Measurements from ENCODE around the gene C10orf67.
"Not testable (repeated sequence)": the region's sequence is repeated elsewhere in the genome, so short reads cannot be mapped to it uniquely, and the experiment has no call there.

C10orf67 gene

GRCh38 chr10:23362879-23363792, 18.5 kb upstream of the C10orf67 start:
- intact Hi-C loops (cut with DNase I): no loop called here
- DNase-seq: no peak

GRCh38 chr10:23362069-23362830, 17.7 kb upstream of the C10orf67 start:
- DNase-seq: no peak
- intact Hi-C loops (cut with DNase I): no loop called here

- intact Hi-C loops (cut with DNase I): no loop called here
- DNase-seq: no peak
Measured at GRCh38 chr10:23361665-23362064, 17.1 kb upstream of the C10orf67 start.

- intact Hi-C loops (cut with DNase I): no loop called here
- DNase-seq: no peak
Measured at GRCh38 chr10:23359692-23360380, 15.2 kb upstream of the C10orf67 start.

GRCh38 chr10:23358357-23358756, 13.8 kb upstream of the C10orf67 start:
- intact Hi-C loops (cut with DNase I): no loop called here
- peak in 1 of 10 donors; percentile 46 for DNase-seq

- DNase-seq: no peak
- intact Hi-C loops (cut with DNase I): no loop called here
Measured at GRCh38 chr10:23354630-23355279, 10.2 kb upstream of the C10orf67 start.

GRCh38 chr10:23351926-23352519, 7.4 kb upstream of the C10orf67 start:
- DNase-seq: no peak
- intact Hi-C loops (cut with DNase I): no loop called here

- DNase-seq; intact Hi-C loops (cut with DNase I): not testable (repeated sequence)
Measured at GRCh38 chr10:23350706-23351105, 6.1 kb upstream of the C10orf67 start.

- intact Hi-C loops (cut with DNase I): loop anchor here (2.0 kb wide), 1 partner anchor 93 kb away; the partner anchor contains the start of gene OTUD1
- DNase-seq: no peak
Measured at GRCh38 chr10:23345861-23346260, 1.3 kb upstream of the C10orf67 start.

- intact Hi-C loops (cut with DNase I): loop anchor here (2.0 kb wide), 1 partner anchor 95 kb away; the partner anchor contains the start of gene OTUD1
- DNase-seq: peak; percentile 59 to 96 (median 80)
Measured at GRCh38 chr10:23343591-23344240, 881 bp downstream of the C10orf67 start.

GRCh38 chr10:23342213-23342884, 2.2 kb downstream of the C10orf67 start:
- DNase-seq: no peak
- intact Hi-C loops (cut with DNase I): no loop called here

GRCh38 chr10:23341004-23341403, 3.6 kb downstream of the C10orf67 start:
- intact Hi-C loops (cut with DNase I): no loop called here
- DNase-seq: no peak

- intact Hi-C loops (cut with DNase I): no loop called here
- DNase-seq: no peak
Measured at GRCh38 chr10:23340354-23340753, 4.2 kb downstream of the C10orf67 start.

GRCh38 chr10:23338886-23339285, 5.7 kb downstream of the C10orf67 start:
- intact Hi-C loops (cut with DNase I): no loop called here
- no peak for DNase-seq

- DNase-seq: no peak
- intact Hi-C loops (cut with DNase I): no loop called here
Measured at GRCh38 chr10:23338155-23338828, 6.3 kb downstream of the C10orf67 start.

GRCh38 chr10:23337616-23338015, 7.0 kb downstream of the C10orf67 start:
- intact Hi-C loops (cut with DNase I): no loop called here

GRCh38 chr10:23331567-23332301, 12.9 kb downstream of the C10orf67 start:
- intact Hi-C loops (cut with DNase I): no loop called here
- DNase-seq: no peak

More at GRCh38 chr10:23337616-23338015, 7.0 kb downstream of the C10orf67 start:
- DNase-seq: no peak

GRCh38 chr10:23330948-23331347, 13.6 kb downstream of the C10orf67 start:
- intact Hi-C loops (cut with DNase I): no loop called here

More at GRCh38 chr10:23330948-23331347, 13.6 kb downstream of the C10orf67 start:
- DNase-seq: no peak
